Measurements from ENCODE around the gene MRFAP1.
A peak's percentile ranks its signal among the peaks of the same experiment; 100 is the strongest.
"Not testable (repeated sequence)": the region's sequence is repeated elsewhere in the genome, so short reads cannot be mapped to it uniquely, and the experiment has no call there.

MRFAP1 gene

DNA sequence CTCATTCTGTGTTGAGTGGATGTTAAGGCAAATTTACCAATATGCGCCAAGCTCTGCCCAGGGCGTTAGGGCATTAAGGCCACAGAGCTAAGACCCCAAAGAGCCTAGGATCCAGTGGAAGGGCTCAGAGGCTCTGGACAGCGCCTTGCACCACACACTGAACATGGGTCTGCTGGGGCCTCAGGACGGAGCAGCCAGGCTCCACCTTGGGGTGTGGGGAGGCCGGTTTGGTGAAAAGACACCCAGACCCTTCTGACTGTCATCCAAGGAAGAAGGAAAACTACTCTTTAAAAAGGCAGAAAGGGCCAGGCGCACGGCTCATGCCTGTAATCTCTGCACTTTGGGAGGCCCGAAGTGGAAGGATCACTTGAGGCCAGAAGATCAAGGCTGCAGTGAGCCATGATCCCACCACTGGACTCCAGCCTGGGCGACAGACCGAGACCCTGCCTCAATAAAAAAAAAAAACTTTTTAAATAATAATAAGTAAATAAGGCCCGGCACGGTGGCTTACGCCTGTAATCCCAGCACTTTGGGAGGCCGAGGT is 1.3 kb upstream of the MRFAP1 start:
- no peak for DNase-seq

- no peak for DNase-seq
Measured at GRCh38 chr4:6641164-6641970, 882 bp downstream of the MRFAP1 start.

DNA sequence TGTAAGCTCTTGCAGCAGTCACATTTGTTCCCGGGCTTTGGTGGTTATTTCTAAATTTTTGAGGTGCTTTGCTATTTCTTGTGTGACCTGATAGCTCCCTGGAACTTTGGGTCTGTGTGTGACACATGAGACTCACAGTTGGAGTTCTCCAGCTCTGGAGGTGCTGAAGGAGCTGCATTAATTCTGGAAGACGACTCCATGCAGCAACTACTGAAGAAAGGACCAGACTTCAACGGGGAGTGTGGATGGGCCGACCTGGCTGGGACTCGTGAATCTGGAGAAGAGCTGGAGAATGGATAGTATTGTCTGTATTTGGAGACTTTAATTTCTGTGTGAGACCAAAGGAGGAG is 1.5 kb downstream of the MRFAP1 start:
- DNase-seq, result no peak

DNA sequence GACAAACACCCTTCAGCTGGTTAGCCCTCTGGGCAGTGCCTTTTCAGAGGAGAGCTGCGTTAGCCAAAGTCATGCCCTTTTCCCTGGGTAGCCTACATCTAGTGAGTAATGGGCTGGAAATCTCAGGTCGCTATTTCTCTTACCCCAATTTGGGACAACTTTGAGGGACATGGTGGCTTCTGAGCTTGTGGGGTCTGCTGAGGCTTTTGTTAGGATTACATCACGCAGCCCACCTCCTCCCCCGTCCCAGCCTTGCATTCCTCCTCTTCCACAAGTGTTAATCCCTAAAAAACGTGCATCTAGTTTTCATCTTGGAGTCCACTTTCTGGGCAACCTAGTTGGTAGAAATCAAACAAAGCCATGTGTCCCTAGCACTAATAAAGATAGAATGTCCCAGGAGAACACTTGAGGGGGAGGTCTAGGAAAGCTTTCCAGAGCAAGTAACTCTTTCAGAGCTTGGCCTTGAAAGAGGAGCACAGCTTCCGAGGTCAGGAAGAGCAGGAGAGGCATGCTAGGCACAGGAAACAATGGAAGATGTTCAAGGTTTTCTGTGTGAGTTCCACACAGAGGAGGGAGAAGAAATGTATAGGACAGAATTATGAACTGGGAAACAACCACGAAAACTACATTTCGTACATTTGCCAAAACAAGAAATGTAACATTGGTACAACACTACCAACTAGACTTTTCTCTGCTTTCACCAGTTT is 2.8 kb downstream of the MRFAP1 start:
- no peak for DNase-seq

DNA sequence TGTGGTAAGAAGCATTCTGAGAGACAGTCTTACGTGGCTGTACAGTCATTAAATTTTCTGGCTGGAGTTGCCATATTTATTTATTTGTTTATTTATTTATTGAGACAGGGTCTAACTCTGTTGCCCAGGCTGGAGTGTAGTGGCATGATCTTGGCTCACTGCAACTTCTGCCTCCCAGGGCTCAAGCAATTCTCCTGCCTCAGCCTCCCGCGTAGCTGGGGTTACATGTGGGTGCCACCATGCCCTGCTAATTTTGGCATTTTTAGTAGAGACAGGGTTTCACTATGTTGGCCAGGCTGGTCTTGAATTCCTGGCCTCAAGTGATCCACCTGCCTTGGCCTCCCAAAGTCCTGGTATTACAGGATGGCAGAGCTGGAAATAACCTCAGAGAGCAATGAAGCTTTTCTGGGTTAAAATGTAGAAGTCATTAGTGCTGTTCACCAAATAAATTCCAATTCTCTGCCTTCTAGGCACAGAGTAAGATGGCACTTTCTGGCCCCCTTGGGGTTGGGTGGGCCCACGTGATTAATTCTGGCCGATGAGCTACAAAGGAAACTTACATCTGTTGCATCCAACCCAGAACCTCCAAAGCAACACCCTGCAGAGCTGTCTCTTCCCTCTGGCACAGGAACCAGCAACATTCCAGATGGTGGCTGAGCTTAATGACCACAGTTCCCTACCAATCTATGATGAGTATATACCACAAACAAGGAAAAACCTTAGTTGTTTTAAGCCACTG is 4.5 kb downstream of the MRFAP1 start:
- no peak for DNase-seq

GRCh38 chr4:6647169-6647568 is 6.7 kb downstream of the MRFAP1 start:
- no peak for DNase-seq

DNA sequence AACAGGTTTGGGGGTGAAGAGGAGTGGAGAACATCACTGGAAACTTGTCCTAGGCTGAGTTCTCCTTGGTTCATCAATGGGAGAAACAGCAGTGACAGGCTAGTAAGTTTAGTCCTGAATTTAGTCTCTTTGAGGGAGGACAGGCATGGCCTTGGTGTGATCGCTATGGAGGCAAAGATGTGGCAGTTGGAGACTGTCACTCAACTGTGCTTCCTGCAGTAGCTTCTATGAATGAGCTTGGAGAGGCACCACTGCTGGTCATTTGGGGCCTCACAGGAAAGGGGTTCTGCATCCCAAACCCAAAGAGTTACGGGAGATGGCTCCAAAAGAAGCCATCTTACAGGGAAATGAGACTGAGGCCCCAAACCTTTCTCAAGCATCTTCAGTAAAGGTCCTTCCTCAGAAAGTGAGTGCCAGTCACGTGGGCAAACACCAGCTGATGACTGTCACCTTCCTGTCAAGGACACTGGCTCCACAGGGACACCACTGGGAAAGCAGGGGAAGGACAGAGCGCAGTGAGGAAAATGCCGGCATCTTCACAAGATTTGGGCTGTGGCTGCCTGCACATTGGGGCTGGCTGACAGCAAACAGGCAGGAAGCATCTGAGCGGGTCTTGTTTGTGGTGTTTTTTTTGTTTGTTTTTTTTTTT is 7.2 kb downstream of the MRFAP1 start:
- DNase-seq, result peak; percentile 4

GRCh38 chr4:6649216-6649615 is 8.7 kb downstream of the MRFAP1 start:
- no peak for DNase-seq

- DNase-seq, result not testable (repeated sequence)
Measured at GRCh38 chr4:6654211-6654610, 13.7 kb downstream of the MRFAP1 start.

- not testable (repeated sequence) for DNase-seq
Measured at GRCh38 chr4:6655291-6655690, 14.8 kb downstream of the MRFAP1 start.

DNA sequence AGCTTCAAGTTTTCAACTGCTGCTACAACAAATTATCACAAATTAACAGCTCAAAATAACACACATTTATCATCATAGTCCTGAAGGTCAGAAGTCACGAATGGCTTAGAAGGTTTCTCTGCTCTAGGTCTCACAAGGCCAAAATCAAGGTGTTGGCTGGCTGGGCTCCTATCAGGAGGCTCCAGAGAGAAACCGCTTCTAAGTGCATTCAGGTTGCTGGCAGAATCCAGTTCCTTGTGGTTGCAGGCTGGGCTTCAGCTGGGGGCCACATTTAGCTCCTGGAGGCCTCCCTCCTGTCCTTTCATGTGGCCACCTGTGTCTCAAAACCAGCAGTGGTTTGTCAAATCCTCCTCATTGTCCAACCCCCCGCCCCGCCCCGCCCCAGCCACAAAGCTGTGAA is 15.4 kb downstream of the MRFAP1 start:
- no peak for DNase-seq

DNA sequence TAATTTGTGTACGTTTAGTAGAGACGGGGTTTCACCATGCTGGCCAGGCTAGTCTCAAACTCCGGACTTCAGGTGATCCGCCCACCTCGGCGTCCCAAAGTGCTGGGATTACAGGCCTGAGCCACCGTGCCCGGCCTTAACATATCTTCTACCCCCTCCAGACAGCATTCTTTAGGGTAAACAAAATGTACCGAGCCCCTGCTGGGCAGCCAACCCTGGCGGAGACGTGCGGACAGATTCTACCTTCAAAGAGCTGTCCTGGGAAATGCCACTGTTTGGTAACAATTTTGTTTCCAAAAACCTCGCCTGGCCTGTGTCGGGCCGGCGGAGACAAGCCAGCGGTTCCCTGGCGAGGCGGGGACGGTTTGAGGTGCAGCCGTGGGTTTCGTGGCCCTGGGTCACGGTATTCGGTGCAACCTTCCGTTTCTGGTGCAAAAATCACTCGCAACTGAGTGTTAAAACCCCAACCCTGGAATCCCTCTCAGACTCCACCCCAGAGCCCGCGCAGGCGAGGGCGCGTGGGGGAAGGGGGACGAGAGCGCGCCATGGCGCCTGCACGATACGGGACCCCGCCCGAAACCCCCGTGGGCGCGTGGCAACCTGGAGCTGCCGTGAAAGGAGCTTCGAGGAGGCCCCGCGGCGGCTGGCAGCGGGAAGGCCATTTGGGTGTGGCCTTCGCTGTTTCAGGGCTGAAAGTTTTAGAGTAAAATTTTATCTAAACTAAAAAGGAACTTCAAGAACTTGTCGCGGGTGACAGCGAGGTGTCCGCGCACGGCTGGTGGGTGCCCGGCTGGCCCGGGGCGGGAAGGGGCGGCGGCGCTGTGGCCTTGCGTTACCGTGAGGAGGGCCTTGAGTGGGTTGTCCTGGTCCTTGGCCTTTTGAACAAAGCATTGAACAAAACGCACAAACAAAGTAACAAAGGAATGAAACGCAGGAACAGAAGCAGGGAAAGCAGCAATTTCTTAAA is 17.0 kb downstream of the MRFAP1 start:
- no peak for DNase-seq

GRCh38 chr4:6658209-6658595 is 17.7 kb downstream of the MRFAP1 start:
- DNase-seq, result no peak

DNA sequence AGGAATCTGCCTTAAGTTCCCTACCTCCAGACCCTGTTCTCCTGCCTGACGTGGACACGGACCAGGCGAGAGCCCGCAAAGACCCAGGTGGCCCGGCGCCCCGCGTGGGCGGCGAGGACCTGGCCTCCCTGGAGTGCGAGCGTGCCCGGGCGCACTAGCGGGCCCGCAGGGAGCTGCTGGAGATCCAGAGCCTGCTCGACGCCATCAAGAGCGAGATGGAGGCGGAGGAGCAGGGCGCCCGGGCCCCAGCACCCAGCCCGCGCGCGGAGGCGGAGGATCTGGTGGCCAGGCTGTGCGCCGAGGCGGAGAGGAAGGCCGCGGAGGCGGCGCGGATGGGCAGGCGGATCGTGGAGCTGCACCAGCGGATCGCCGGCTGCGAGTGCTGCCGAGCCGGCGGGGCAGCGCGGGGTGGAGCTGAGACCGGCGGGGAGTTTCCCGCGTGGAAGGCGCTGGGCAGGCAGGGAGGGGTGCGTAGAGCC is 18.2 kb downstream of the MRFAP1 start:
- no peak for DNase-seq

DNA sequence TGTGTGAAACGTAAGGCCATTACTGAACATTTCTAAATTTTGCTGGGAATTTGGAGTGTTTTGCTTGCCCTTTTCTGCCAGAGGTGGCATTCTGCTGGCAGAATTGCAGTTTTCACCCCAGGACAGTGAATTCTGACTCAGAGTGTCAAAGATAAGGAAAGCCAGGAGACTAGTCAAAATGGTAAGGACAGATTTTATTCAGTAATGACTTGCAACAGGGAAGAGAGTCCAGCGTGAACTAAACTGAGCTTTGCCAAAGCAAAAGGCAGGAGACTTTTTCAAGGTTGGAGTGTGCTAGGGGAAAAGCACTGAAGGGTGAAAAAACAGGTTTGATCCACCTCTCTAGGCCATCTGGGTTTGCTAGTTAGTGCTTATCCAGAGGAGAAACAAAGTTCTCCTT is 19.4 kb downstream of the MRFAP1 start:
- no peak for DNase-seq

- no peak for DNase-seq
Measured at GRCh38 chr4:6660430-6660829, 19.9 kb downstream of the MRFAP1 start.

DNA sequence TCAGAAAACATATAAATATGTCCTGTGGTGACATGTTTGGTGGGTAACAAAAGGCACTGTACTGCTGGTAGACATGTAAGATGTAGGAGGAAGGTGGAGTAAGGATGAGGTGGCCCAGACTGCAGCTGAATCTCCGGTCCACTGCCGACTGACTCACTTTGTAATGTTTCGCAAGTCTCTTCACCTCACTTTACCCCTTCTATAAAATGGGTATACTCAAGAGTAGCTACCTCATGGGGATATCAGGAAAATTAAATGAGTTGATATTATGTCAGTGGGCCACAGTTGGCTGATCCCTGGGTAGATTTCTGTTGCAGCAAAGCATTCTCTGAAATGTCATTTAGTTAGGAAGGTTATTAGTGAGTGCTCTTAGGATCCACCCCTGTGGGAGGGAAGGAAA is 22.1 kb downstream of the MRFAP1 start:
- no peak for DNase-seq

- DNase-seq, result no peak
Measured at GRCh38 chr4:6663596-6664393, 23.3 kb downstream of the MRFAP1 start.

DNA sequence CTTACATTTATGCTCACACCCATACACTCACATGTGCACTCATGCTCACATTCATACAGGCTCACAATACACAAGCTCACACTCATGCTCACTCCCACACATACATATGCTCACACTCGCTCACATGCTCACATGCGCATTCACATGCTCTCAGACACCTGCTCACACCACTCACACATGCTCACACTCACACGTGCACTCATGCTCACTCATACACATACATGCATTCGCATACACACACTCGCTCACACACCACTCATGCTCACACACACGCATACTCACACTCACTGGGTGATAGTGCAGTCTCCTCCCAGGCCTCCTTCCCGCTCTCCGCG is 24.8 kb downstream of the MRFAP1 start:
- no peak for DNase-seq

DNA sequence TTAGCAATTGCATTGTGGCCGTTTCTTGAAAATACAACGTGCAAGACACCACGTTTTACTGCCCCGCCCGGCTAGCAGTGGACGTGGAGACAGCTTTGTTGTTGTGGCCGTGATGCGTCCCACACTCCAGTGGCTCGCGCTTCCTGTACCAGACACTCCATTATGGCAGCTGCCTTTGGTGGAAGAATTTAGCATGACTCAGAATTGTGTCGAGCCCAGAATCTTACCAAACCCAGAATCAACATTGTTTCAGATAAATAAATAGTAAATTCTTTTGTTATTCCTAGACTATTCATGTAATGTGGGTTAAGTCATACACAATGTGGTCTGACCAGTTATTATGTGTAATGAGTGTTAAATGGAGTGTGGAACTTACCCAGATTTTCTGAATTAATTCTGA is 27.9 kb downstream of the MRFAP1 start:
- no peak for DNase-seq

DNA sequence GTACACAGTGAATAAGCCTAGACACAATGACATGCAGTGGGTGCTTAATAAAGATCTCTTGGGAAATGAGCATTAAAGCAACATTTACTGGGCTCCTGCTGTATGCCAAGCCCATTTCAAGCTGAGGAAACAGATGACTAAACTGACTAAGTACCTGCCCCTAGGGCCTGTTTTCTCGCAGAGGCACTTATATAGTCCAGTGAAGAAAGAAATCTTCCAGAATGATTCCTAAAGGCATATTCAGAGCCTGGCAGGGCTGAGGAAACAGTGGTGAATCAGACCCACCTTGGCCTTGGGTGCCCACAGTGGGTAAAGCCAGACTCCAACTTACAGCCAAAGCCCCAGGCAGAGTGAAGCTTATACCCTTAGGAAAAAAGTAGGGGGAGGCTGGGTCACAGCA is 31.2 kb downstream of the MRFAP1 start:
- no peak for DNase-seq

All from NCI-H510A treated with DMSO at 0.1 percent for 48 hours (cell line).